Activated CD4-positive, alpha-beta memory T cell treated with anti-CD3 and anti-CD28 coated beads, Interleukin-2, amount 10 ng/mL, durations not matched to agents 7 days and 5 days (primary cell): ENCODE results near the gene PRLHR. TPM values are rescaled to one million over a fixed set of nuclear protein-coding genes. Genes with fewer than 3 reads are reported as not detected.
"Not testable (repeated sequence)": the region's sequence is repeated elsewhere in the genome, so short reads cannot be mapped to it uniquely, and the experiment has no call there.

ENCODE experiments used
- CTCF ChIA-PET: fragments of 350-600 bp; sonication (Branson Sonifier 250); formaldehyde crosslinking; loops from one replicate; lab custom pipeline; 2021; ENCODE audit warnings: antibody characterized with exemption, inconsistent platforms; lab: Charles Lee
- POLR2A ChIA-PET: fragments of 350-600 bp; sonication (Branson Sonifier 250); formaldehyde crosslinking; loops from one replicate; lab custom pipeline; 2021; ENCODE audit warnings: antibody characterized with exemption; lab: Charles Lee
- DNase-seq: peaks from one replicate; pipeline ENCODE4 v3.0.0-alpha.2; 2020
- H3K27ac Mint-ChIP-seq: one replicate; pipeline ENCODE4 v1.8.0; 2021; ENCODE audit warnings: mild to moderate bottlenecking, mixed read lengths
- H3K27me3 Mint-ChIP-seq: one replicate; pipeline ENCODE4 v1.8.0; 2021; ENCODE audit warnings: mixed read lengths
- H3K36me3 Mint-ChIP-seq: one replicate; pipeline ENCODE4 v1.8.0; 2021; ENCODE audit warnings: low read depth, mixed read lengths
- H3K4me1 Mint-ChIP-seq: one replicate; pipeline ENCODE4 v1.8.0; 2021; ENCODE audit warnings: mixed read lengths
- H3K4me3 Mint-ChIP-seq: one replicate; pipeline ENCODE4 v1.8.0; 2021; ENCODE audit warnings: mild to moderate bottlenecking, mixed read lengths
- H3K9me3 Mint-ChIP-seq: one replicate; pipeline ENCODE4 v1.8.0; 2021; ENCODE audit warnings: mixed read lengths
- total RNA-seq, 2 experiments: library from RNA; stranded (reverse); gene quantifications; one replicate each; pipeline ENCODE4 v1.2.3, GENCODE V29; 2021

Gene PRLHR
- not detected for total RNA-seq

DNA sequence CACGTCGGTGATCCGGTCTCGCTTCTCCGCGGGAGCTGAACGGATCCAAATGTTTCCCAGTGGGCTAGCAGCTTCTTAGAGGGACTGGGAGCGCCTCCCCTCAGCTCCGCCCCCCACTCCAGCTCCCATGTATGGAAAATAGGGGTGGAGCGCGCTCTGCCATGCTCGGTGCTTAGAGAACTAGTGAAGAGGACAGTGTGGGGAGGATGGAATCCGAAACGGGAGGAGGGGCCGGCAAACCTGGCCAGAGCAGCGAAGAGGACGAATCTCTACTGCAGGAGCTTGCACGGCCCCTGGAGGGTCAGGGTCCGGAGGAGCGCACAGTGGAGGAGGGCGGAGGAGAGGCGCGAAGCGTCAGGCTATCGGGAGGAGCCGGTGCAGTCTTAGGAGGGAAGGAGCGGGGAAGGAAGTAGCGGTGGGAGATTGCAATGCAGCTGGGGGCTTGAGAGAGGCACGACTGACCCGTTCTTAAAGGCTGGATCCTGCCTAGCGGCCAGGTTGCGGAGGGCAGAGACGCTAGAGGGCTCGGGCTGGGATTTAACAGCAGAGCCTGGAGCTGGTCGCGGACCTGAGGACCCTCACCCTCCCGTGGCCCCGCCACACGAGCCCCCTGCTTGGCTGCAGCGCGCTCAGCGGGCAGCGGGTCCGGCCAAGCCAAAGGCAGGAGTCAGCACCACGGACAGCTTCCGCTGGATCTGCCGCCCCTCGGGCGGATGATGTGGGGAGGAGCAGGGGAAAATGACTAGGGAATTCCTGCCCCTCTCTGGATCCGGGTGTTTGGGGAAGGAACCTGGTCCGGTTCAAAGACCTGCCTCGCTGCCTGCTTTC is at the start of gene PRLHR:
Gene PRLHR (minus strand): TSS at position 51 of the 828 bp plus-strand sequence. CDS start 404 bp downstream, outside the sequence.
- Mint-ChIP-seq H3K4me1 (no peaks in the 10 kb centered on the region), H3K27ac (no peak within 1 kb of the TSS), H3K27me3 (peaks cover 50% of the 10 kb centered on the region), H3K4me3 (no peak within 1 kb of the TSS), H3K36me3 (peaks cover 6% of the 10 kb centered on the region), H3K9me3 (peaks cover 2% of the 10 kb centered on the region)
- DNase-seq, result no peak
- CTCF ChIA-PET, result interaction anchor here (1.3 to 2.3 kb wide), 2 partner anchors 124 to 125 kb away, joined by 4 to 15 read pairs; no protein-coding TSS in a partner anchor
- POLR2A ChIA-PET, result no interaction called here

DNA sequence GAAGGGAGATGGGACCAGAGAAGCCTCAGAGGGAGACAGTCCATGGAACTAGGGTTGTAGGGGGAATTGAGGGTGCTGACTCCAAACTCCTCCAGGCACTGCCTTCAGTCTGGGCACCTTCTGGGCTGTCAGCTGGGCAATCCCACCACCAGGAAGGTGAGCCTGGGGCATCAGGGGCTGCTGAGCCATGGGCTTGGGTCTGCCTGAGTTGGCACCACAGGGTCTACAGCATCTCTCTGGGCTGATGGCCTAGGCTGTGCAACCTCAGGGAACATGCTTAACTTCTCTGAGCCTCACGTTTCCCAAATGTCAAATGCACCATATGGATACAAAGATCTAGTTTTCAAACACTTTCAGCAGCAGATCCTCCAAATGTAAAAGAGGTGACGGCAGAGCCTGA is 46.8 kb upstream of the PRLHR start:
- Mint-ChIP-seq H3K27me3 (no peaks in the 10 kb centered on the region), H3K4me1 (no peaks in the 10 kb centered on the region)
- POLR2A ChIA-PET, result no interaction called here

DNA sequence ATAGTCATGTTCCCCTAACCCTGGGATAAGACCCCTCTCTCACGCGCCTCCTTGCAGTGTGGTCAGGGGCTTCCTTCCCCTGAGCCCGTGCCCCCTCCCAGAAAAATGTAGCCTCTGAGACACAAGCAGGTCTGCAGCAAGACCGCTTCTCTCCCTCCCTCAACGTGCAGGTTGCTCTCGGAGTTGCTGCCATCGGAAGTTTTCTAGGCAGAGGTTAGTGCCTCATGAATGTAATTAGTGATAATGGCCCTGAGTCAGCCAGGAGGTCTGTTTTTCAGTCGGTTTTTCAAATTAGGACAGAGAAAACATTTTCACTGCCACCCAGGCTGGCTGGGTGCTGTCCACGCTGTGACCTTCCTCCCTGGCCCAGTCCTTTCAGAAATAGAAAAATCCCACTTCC is 43.2 kb upstream of the PRLHR start:
- Mint-ChIP-seq H3K4me1 (no peaks in the 10 kb centered on the region), H3K36me3 (no peaks in the 10 kb centered on the region), H3K27ac (no peak overlapping the region), H3K9me3 (peaks cover 6% of the 10 kb centered on the region), H3K4me3 (no peak overlapping the region), H3K27me3 (no peaks in the 10 kb centered on the region)
- ChIA-PET CTCF (no interaction called here), POLR2A (no interaction called here)
- DNase-seq, result no peak

More for the DNA sequence above, 46.8 kb upstream of the PRLHR start:
- H3K4me3 Mint-ChIP-seq, result no peak overlapping the region
- no peak for DNase-seq
- H3K27ac Mint-ChIP-seq, result no peak overlapping the region
- CTCF ChIA-PET, result no interaction called here
- H3K9me3 Mint-ChIP-seq, result peaks cover 6% of the 10 kb centered on the region
- no peaks in the 10 kb centered on the region for H3K36me3 Mint-ChIP-seq

DNA sequence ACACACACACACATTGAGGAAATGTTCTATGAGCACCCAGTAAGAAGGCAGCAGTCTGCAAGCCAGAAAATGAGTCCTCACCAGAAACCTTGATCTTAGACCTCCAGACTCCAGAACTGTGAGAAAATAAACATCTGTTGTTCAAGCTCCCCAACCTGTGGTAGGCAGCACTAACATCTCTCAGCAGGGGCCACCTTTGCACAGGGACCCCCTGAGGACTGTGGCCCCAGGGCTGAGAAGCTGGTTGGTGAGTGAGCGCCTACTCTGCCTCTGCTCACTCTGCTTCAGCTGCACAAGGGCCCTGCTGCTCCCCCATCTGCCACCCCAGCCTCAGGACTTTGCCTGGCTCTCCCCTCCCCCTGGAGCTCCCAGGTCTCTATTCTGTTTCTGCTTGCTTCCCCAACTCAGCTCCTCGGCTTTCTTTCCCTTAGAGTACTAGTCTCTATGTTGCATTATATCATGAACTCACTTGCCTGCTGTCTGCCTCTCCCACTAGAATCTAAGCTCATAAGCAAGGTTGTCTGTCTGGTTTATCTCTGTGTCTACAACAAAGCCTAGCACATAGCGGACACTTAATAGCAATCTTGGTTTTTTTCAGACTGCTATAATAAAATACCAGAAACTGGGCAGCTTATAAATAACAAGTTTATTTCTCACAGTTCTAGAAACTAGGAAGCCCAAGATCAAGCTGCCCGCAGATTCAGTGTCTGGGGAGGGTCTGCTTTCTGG is 40.4 kb upstream of the PRLHR start:
- CTCF ChIA-PET, result interaction anchor here (0.5 to 1.6 kb wide), 2 partner anchors 9 to 48 kb away, joined by 4 read pairs; no protein-coding TSS in a partner anchor
- no peak overlapping the region for H3K4me3 Mint-ChIP-seq

DNA sequence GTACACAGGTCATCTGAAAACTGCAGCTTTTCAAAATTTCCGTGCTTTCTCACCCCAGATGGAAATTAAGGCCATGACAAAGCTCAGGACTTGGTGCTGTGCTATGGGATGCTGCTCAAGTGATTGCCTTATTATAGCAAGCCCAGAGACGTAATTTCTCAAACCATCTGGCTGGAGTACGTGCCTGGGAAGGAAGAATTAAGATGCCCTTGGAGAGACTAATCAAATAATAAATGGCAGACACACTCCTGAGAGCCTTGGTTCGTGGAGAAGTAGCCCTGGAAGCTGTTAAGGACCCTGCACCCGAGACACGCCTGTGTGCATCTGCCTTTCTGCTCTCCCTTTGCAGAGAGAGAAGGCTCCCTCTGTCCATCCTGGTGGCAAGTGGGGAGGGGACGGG is 38.3 kb upstream of the PRLHR start:
- ChIA-PET CTCF (no interaction called here), POLR2A (no interaction called here)
- Mint-ChIP-seq H3K27me3 (peaks cover 5% of the 10 kb centered on the region), H3K4me1 (no peaks in the 10 kb centered on the region), H3K27ac (no peak overlapping the region), H3K4me3 (no peak overlapping the region), H3K36me3 (no peaks in the 10 kb centered on the region), H3K9me3 (no peaks in the 10 kb centered on the region)
- DNase-seq, result no peak

More for the DNA sequence above, 40.4 kb upstream of the PRLHR start:
- no peak overlapping the region for H3K27ac Mint-ChIP-seq
- H3K36me3 Mint-ChIP-seq, result no peaks in the 10 kb centered on the region
- POLR2A ChIA-PET, result no interaction called here
- peaks cover 6% of the 10 kb centered on the region for H3K9me3 Mint-ChIP-seq
- H3K4me1 Mint-ChIP-seq, result no peaks in the 10 kb centered on the region
- H3K27me3 Mint-ChIP-seq, result no peaks in the 10 kb centered on the region
- no peak for DNase-seq

DNA sequence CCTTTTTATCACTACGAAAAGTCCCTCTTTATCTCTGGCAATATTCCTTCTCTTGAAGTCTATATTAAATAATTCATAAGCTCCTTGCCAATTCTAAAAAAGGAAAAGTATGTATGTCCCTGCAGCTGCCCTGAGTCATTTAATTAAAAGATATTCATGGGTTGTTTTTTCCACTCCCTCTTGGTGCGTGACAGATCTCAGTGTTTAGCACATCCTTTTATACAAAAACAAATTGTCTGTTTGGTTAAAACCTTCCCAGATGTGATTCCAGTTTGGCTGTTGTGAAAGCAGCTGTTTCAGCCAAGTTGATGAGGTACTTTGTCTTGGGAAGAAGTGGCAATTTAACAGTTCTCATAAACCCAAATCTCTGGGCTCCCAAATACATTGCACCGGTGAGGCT is 33.8 kb upstream of the PRLHR start:
- H3K27me3 Mint-ChIP-seq, result peaks cover 12% of the 10 kb centered on the region
- CTCF ChIA-PET, result no interaction called here

DNA sequence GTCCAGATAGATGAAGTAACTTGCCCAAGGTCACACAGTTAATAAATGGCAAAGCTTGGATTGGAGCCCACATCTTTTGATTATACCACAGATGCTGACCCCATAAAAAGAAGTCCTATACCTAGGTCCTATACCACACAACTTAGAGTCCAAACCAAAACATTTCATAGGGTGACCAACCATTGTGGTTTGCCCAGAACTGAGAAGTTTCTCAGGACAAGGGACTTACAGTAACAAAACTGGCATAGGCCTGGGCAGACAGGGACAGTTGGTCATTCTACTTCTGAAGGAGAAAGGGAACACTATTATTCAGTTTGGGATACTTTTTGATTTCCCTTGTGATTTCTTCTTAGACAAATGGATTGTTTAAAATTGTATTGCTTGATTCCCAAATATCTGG is 32.9 kb upstream of the PRLHR start:
- Mint-ChIP-seq H3K9me3 (no peaks in the 10 kb centered on the region), H3K27me3 (peaks cover 12% of the 10 kb centered on the region), H3K36me3 (no peaks in the 10 kb centered on the region), H3K4me1 (no peaks in the 10 kb centered on the region), H3K27ac (no peak overlapping the region), H3K4me3 (no peak overlapping the region)
- CTCF ChIA-PET, result no interaction called here
- no peak for DNase-seq
- POLR2A ChIA-PET, result interaction anchor here (0.7 kb wide), 1 partner anchor 17 kb away, joined by 3 read pairs; no protein-coding TSS in a partner anchor

More for the DNA sequence above, 33.8 kb upstream of the PRLHR start:
- Mint-ChIP-seq H3K4me1 (no peaks in the 10 kb centered on the region), H3K9me3 (no peaks in the 10 kb centered on the region), H3K27ac (no peak overlapping the region), H3K4me3 (no peak overlapping the region), H3K36me3 (no peaks in the 10 kb centered on the region)
- POLR2A ChIA-PET, result no interaction called here
- no peak for DNase-seq

DNA sequence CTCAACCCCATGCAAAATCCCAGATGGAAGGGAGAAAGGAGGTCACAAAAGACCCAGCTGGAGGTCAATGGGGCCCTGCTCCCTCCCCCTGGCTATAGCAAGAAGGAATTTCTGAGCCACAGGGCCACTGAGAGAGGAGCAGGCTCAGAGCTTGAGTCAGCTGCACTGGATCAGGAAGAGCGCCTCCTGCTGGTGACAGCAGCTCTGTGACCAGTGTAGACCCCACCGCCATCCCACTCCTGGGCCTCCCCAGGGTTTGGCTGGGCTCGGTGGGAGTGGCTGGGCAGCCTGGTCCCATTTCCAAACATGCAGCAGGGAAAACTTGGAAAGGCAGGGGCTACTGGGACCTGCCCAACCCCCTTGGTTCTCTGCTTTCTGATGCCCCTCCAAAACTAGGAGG is 31.5 kb upstream of the PRLHR start:
- CTCF ChIA-PET, result interaction anchor here (0.7 to 1.4 kb wide), 8 partner anchors 9 to 1825 kb away, joined by 3 to 6 read pairs (median 4); no protein-coding TSS in a partner anchor
- Mint-ChIP-seq H3K27ac (no peak overlapping the region), H3K4me1 (no peaks in the 10 kb centered on the region), H3K9me3 (no peaks in the 10 kb centered on the region), H3K27me3 (peaks cover 12% of the 10 kb centered on the region), H3K4me3 (no peak overlapping the region), H3K36me3 (no peaks in the 10 kb centered on the region)
- POLR2A ChIA-PET, result no interaction called here
- DNase-seq, result no peak

DNA sequence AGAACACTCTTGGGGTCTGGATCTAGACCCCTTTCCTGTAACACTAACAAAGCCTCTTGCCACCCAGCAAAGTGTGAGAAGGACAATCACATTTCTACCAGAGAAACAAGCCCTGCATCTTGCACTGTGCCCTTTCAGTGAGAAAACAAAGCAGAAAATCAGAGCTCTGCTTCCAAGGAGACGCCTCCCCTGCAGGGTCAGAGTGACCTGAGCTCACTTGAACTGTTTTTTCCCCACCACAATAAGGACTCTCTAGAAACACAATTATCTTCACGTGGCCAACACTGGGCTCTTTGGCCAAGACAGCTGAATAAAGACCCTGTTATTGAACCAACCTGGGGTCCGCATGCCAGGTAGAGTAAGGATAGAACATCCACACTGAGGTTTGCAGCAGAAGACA is 30.1 kb upstream of the PRLHR start:
- no peak overlapping the region for H3K4me3 Mint-ChIP-seq
- DNase-seq, result no peak
- no peaks in the 10 kb centered on the region for H3K36me3 Mint-ChIP-seq
- H3K9me3 Mint-ChIP-seq, result no peaks in the 10 kb centered on the region
- H3K4me1 Mint-ChIP-seq, result peaks cover 2% of the 10 kb centered on the region
- ChIA-PET CTCF (interaction anchor here (0.6 to 1.4 kb wide), 2 partner anchors 95 to 1949 kb away, joined by 4 read pairs; no protein-coding TSS in a partner anchor), POLR2A (no interaction called here)
- H3K27me3 Mint-ChIP-seq, result peaks cover 10% of the 10 kb centered on the region
- H3K27ac Mint-ChIP-seq, result no peak overlapping the region

DNA sequence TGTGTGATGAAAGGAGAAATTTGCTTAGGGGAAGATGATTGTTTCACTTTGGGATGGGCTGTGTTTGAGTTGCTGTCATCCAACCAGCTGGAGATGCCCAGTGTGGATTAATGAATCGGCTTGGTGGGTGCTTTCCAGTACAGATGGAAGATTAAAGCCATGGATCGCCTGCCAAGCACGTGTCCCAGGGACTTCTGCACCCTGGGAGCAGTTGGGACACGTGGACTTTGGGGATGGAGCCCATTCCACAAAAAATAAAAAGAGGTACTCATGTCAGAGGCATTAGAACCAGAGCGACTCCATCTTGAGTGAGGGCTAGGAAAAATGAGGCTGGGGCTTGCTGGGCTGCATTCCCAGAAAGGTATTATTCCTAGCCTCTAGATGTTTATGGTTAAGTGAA is 29.3 kb upstream of the PRLHR start:
- H3K27me3 Mint-ChIP-seq, result peaks cover 9% of the 10 kb centered on the region
- H3K4me3 Mint-ChIP-seq, result no peak overlapping the region
- DNase-seq, result no peak
- H3K27ac Mint-ChIP-seq, result no peak overlapping the region
- H3K36me3 Mint-ChIP-seq, result no peaks in the 10 kb centered on the region
- H3K4me1 Mint-ChIP-seq, result peaks cover 2% of the 10 kb centered on the region
- ChIA-PET CTCF (no interaction called here), POLR2A (no interaction called here)
- H3K9me3 Mint-ChIP-seq, result no peaks in the 10 kb centered on the region

DNA sequence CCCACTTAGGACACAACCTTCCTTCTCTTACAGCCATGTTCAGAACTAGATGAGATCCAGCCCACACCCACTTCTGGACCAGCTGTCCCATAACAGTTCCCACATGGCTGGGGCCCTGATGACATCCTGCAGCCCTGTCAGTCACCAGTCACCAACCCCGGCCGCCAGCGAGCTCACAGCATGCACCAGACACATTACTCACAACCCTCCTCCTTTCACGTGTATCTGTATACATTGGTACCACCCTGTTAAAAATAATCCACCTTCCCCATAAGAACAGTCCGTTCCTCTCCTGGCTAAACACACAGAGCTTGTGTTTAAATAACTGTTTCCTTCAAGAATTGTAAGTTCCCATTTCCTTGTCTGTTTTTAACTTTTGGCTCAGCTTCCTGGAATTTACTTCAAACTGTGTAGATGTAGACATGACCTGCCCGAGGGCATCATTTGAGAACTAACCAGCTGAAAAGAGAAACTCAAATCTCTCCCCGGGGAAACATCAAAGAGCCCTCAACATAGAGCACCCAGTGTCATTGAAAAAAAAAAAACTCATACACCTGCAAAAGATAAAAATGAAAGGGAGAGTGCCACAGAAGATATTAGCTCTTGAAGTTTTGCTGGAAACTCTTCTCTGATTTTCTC is 26.0 kb upstream of the PRLHR start:
- Mint-ChIP-seq H3K27me3 (peaks cover 8% of the 10 kb centered on the region), H3K36me3 (no peaks in the 10 kb centered on the region), H3K4me3 (no peak overlapping the region), H3K27ac (no peak overlapping the region), H3K9me3 (no peaks in the 10 kb centered on the region), H3K4me1 (peaks cover 2% of the 10 kb centered on the region)
- no peak for DNase-seq
- ChIA-PET POLR2A (interaction anchor here (0.6 kb wide), 1 partner anchor 36 kb away, joined by 6 read pairs; no protein-coding TSS in a partner anchor), CTCF (interaction anchor here (1.3 kb wide), 1 partner anchor 52 kb away, joined by 3 read pairs; no protein-coding TSS in a partner anchor)

DNA sequence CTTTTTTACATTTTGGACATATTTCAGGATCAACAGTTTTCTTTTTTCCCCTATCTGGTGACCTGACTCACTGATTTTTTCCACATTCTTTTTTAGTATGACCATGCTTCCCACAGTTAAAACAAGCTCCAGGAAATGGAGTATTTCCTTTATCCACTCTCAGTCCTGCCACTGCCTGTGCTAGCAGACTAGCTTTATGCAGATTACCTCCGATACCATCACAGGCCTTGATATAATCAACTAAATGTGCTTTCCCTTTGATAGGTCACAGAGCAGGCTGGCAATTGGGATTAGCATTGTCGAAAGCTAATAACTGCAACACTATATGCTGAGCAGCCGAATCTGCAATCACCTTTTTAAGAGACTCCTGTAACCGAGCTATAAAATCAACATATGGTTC is 18.4 kb upstream of the PRLHR start:
- CTCF ChIA-PET, H3K27me3 Mint-ChIP-seq: not testable (repeated sequence)

DNA sequence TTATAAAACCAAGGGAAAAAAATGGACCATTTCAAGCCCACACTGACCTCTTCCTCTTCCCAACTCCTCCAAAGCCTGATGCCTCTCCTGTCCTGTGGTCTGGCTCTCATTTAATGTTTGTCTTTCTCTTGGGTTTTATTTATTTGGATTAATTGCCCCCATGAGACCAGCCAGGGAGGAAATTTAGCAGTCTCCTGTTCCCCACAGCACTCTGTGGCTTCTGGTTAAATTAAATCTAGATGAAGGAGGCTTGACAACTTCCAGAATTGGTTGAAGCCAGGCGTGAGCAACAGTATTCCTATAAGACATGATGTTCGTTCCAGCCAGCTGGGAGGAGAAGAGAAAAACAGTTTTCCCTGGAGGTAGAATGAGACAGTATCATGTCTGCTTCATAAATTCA is 15.1 kb upstream of the PRLHR start:
- Mint-ChIP-seq H3K4me3 (no peak overlapping the region), H3K36me3 (no peaks in the 10 kb centered on the region), H3K9me3 (no peaks in the 10 kb centered on the region), H3K27ac (no peak overlapping the region), H3K27me3 (no peaks in the 10 kb centered on the region), H3K4me1 (no peaks in the 10 kb centered on the region)
- CTCF ChIA-PET, result no interaction called here
- no peak for DNase-seq
- POLR2A ChIA-PET, result no interaction called here

More for the DNA sequence above, 18.4 kb upstream of the PRLHR start:
- POLR2A ChIA-PET, H3K4me1 Mint-ChIP-seq, H3K36me3 Mint-ChIP-seq, H3K4me3 Mint-ChIP-seq, H3K9me3 Mint-ChIP-seq, H3K27ac Mint-ChIP-seq, DNase-seq: not testable (repeated sequence)
